Stomach (tissue), 9 donors: ENCODE measurements around the gene GRIK5. TPM values are rescaled to one million over a fixed set of nuclear protein-coding genes. Genes with fewer than 3 reads are reported as not detected.
A peak's percentile ranks its signal among the peaks of the same experiment; 100 is the strongest.

Experiments used
- DNase-seq, 2 donors: peaks; one replicate each; pipeline versions ENCODE4 v3.0.0 to v3.0.0-alpha.2; 2013 to 2019
- H3K27ac ChIP-seq, 5 donors: fragments of 200-600 bp in 4 of 5; sonication (generic) in 4 of 5; one replicate each; pipeline ENCODE4 v1.5.1; 2013 to 2019; ENCODE audit warnings: mild to moderate bottlenecking in 1 of 5, moderate library complexity in 1 of 5
- H3K27me3 ChIP-seq, 3 donors: fragments of 200-600 bp; sonication (generic); one replicate each; pipeline ENCODE4 v1.5.1; 2017 to 2019; ENCODE audit warnings: mixed run types in 1 of 3
- H3K36me3 ChIP-seq, 4 donors: fragments of 200-600 bp; sonication (generic); 1 replicate in 3 of 4; 2 replicates in 1 of 4; pipeline ENCODE4 v1.5.1; 2016 to 2019
- H3K4me1 ChIP-seq, 4 donors: fragments of 200-600 bp; sonication (generic); one replicate each; pipeline ENCODE4 v1.5.1; 2016 to 2019
- H3K4me3 ChIP-seq, 4 donors: fragments of 200-600 bp; sonication (generic) in 3 of 4; one replicate each; pipeline ENCODE4 v1.5.1; 2016 to 2019; ENCODE audit warnings: mild to moderate bottlenecking in 1 of 4
- H3K9me3 ChIP-seq, 4 donors: fragments of 200-600 bp; sonication (generic); one replicate each; pipeline ENCODE4 v1.5.1; 2016 to 2019
- EP300 ChIP-seq: sonication (generic); formaldehyde crosslinking; IDR thresholded peaks from one replicate; pipeline ENCODE4 v1.6.1; 2017; ENCODE audit warnings: antibody characterized with exemption
- POLR2A ChIP-seq, 4 donors: fragments of 450-650 bp; IDR thresholded peaks; one replicate each; pipeline ENCODE4 v1.6.1; 2016; ENCODE audit warnings: antibody characterized with exemption in 4 of 4, control low read depth in 2 of 4, mild to moderate bottlenecking in 1 of 4, moderate library complexity in 1 of 4
- POLR2AphosphoS5 ChIP-seq, 3 donors: sonication (generic); formaldehyde crosslinking; IDR thresholded peaks; one replicate each; pipeline ENCODE4 v1.6.1; 2016; ENCODE audit warnings: antibody characterized with exemption in 3 of 3
- WGBS, 5 donors: extraction: QIAGEN DNeasy Blood & Tissue Kit in 3 of 5; methylation state at CpG; one replicate each; pipeline versions ENCODE4 v1.1.5 to v1.1.7; 2013 to 2018; 5-methylcytosine and 5-hydroxymethylcytosine counted together
- intact Hi-C: fragments of 100-400 bp; cut with DNase I; formaldehyde crosslinking; loops from one replicate; pipeline ENCODE4 v1.15.1; 2023; ENCODE audit warnings: low total_unique reads
- polyA plus RNA-seq, 3 donors: library from polyadenylated mRNA; stranded (reverse); fragments of 200-250 nt; gene quantifications; one replicate each; pipeline ENCODE4 v1.2.3, GENCODE V29; 2013
- total RNA-seq, 5 donors: library from RNA; depleted of rRNA; stranded (reverse); fragments of >200 nt; gene quantifications; one replicate each; pipeline versions ENCODE4 v1.1.0 to v1.2.3, GENCODE V29; 2014 to 2016
- TF ChIP-seq, protein P1 (sequence below), 7 experiments: fragments of 450-650 bp in 4 of 7; fragments of 200-600 bp in 3 of 7; sonication (generic) in 3 of 7; IDR thresholded peaks; one replicate each; pipeline ENCODE4 v1.5.1; 2016 to 2019; ENCODE audit warnings: antibody characterized with exemption in 7 of 7, control low read depth in 2 of 7, mild to moderate bottlenecking in 1 of 7
- donor health status: healthy with polysubstance abuse.
- donor health status: Bipolar disorder and iron deficiency.
- donor health status: healthy.

The GRIK5 gene
- total and polyA plus RNA-seq, 8 donors, result 0.92 to 74.1 (median 4.2) TPM

- intact Hi-C loops, result no loop called here
- Histone ChIP-seq H3K9me3 (no peaks in the 10 kb centered on the region), H3K36me3 (peaks cover 6 to 19% (median 15%) of the 10 kb centered on the region in 4 donors), H3K27me3 (no peaks in the 10 kb centered on the region), H3K27ac (no peak overlapping the region), H3K4me3 (no peak overlapping the region), H3K4me1 (peaks cover 0 to 26% (median 4%) of the 10 kb centered on the region in 4 donors)
- peak; percentile 87 to 90 for DNase-seq
- TF ChIP-seq, protein P1, sequence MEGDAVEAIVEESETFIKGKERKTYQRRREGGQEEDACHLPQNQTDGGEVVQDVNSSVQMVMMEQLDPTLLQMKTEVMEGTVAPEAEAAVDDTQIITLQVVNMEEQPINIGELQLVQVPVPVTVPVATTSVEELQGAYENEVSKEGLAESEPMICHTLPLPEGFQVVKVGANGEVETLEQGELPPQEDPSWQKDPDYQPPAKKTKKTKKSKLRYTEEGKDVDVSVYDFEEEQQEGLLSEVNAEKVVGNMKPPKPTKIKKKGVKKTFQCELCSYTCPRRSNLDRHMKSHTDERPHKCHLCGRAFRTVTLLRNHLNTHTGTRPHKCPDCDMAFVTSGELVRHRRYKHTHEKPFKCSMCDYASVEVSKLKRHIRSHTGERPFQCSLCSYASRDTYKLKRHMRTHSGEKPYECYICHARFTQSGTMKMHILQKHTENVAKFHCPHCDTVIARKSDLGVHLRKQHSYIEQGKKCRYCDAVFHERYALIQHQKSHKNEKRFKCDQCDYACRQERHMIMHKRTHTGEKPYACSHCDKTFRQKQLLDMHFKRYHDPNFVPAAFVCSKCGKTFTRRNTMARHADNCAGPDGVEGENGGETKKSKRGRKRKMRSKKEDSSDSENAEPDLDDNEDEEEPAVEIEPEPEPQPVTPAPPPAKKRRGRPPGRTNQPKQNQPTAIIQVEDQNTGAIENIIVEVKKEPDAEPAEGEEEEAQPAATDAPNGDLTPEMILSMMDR (IDR thresholded peaks at IDR 0.05), result peak in 6 of 7 experiments; percentile 19 to 99 (median 98)
- TF ChIP-seq POLR2A (IDR thresholded peaks at IDR 0.05) (no peak), POLR2AphosphoS5 (IDR thresholded peaks at IDR 0.05) (peak in 2 of 3 donors; percentile 5 to 59), EP300 (no peak)
- 2 to 7% (median 4%) methylated on average over 12 of the region's 12 CpGs for WGBS, 5 donors
Observed at GRCh38 chr19:41951686-41952172, 118.3 kb downstream of the GRIK5 start.

Other genes starting within 250 kb of the GRIK5 start
- not detected for gene LYPD4, start 225.5 kb downstream of the GRIK5 start, total RNA-seq
- gene LYPD4, start 225.5 kb downstream of the GRIK5 start, polyA plus RNA-seq, result not detected
- not detected for gene DMRTC2, start 225.2 kb downstream of the GRIK5 start, total RNA-seq
- gene DMRTC2, start 225.2 kb downstream of the GRIK5 start, polyA plus RNA-seq, result not detected
- gene RPS19, start 210.0 kb downstream of the GRIK5 start, total RNA-seq, result 1,000 to 10,000 TPM in 3 of 5 donors, 100 to 1,000 TPM in 2; 394 to 1,489 (median 1,008) TPM
- 1,000 to 10,000 TPM; 2,818 to 4,242 (median 2,979) TPM for gene RPS19, start 210.0 kb downstream of the GRIK5 start, polyA plus RNA-seq
- gene CD79A, start 192.9 kb downstream of the GRIK5 start, total RNA-seq, result 1 to 10 TPM in 2 of 5 donors, not detected in 3; 2.4 to 3.5 TPM
- gene CD79A, start 192.9 kb downstream of the GRIK5 start, polyA plus RNA-seq, result 10 to 100 TPM in 1 of 3 donors, 1 to 10 TPM in 2; 1.5 to 18.7 (median 3.2) TPM
- 100 to 1,000 TPM in 4 of 5 donors, 10 to 100 TPM in 1; 40.8 to 329 (median 224) TPM for gene ARHGEF1, start 187.0 kb downstream of the GRIK5 start, total RNA-seq
- gene ARHGEF1, start 187.0 kb downstream of the GRIK5 start, polyA plus RNA-seq, result 100 to 1,000 TPM in 2 of 3 donors, 10 to 100 TPM in 1; 62.0 to 109 (median 106) TPM
- gene ERFL, start 141.8 kb downstream of the GRIK5 start, total RNA-seq, result not detected
- gene ERFL, start 141.8 kb downstream of the GRIK5 start, polyA plus RNA-seq, result under 1 TPM in 1 of 3 donors, not detected in 2; 0.25 TPM
- gene RABAC1, start 110.9 kb downstream of the GRIK5 start, total RNA-seq, result 100 to 1,000 TPM in 3 of 5 donors, 10 to 100 TPM in 2; 44.6 to 499 (median 114) TPM
- 100 to 1,000 TPM; 127 to 181 (median 170) TPM for gene RABAC1, start 110.9 kb downstream of the GRIK5 start, polyA plus RNA-seq
- gene ATP1A3, start 76.0 kb downstream of the GRIK5 start, total RNA-seq, result under 1 TPM in 1 of 5 donors, not detected in 4; 0.29 TPM
- gene ATP1A3, start 76.0 kb downstream of the GRIK5 start, polyA plus RNA-seq, result under 1 TPM in 2 of 3 donors, not detected in 1; 0.12 to 0.45 TPM
- 10 to 100 TPM in 2 of 5 donors, 1 to 10 TPM in 3; 4.6 to 17.0 (median 8.8) TPM for gene ZNF574, start 6.0 kb upstream of the GRIK5 start, total RNA-seq
- 1 to 10 TPM; 5.5 to 5.7 (median 5.5) TPM for gene ZNF574, start 6.0 kb upstream of the GRIK5 start, polyA plus RNA-seq
- gene POU2F2, start 62.2 kb upstream of the GRIK5 start, total RNA-seq, result 10 to 100 TPM in 2 of 5 donors, 1 to 10 TPM in 1, under 1 TPM in 2; 0.89 to 23.3 (median 3.9) TPM
- gene POU2F2, start 62.2 kb upstream of the GRIK5 start, polyA plus RNA-seq, result 1 to 10 TPM in 2 of 3 donors, under 1 TPM in 1; 0.68 to 2.7 (median 1.8) TPM
- gene DEDD2, start 147.5 kb upstream of the GRIK5 start, total RNA-seq, result 100 to 1,000 TPM in 1 of 5 donors, 10 to 100 TPM in 4; 16.7 to 195 (median 43.8) TPM
- 10 to 100 TPM; 20.8 to 35.9 (median 22.0) TPM for gene DEDD2, start 147.5 kb upstream of the GRIK5 start, polyA plus RNA-seq
- 10 to 100 TPM in 2 of 5 donors, 1 to 10 TPM in 3; 4.7 to 12.0 (median 6.8) TPM for gene ZNF526, start 150.1 kb upstream of the GRIK5 start, total RNA-seq
- gene ZNF526, start 150.1 kb upstream of the GRIK5 start, polyA plus RNA-seq, result 1 to 10 TPM; 2.4 to 3.7 (median 3.2) TPM
- 10 to 100 TPM in 4 of 5 donors, 1 to 10 TPM in 1; 5.8 to 77.2 (median 22.6) TPM for gene GSK3A, start 172.4 kb upstream of the GRIK5 start, total RNA-seq
- 10 to 100 TPM; 25.5 to 40.8 (median 35.0) TPM for gene GSK3A, start 172.4 kb upstream of the GRIK5 start, polyA plus RNA-seq
- 100 to 1,000 TPM in 1 of 5 donors, 10 to 100 TPM in 4; 11.6 to 118 (median 40.6) TPM for gene ERF, start 184.9 kb upstream of the GRIK5 start, total RNA-seq
- 10 to 100 TPM; 12.9 to 36.5 (median 16.3) TPM for gene ERF, start 184.9 kb upstream of the GRIK5 start, polyA plus RNA-seq
- gene CIC, start 199.0 kb upstream of the GRIK5 start, total RNA-seq, result 10 to 100 TPM; 19.8 to 60.3 (median 39.1) TPM
- 10 to 100 TPM; 15.4 to 31.8 (median 21.5) TPM for gene CIC, start 199.0 kb upstream of the GRIK5 start, polyA plus RNA-seq
- not detected for gene PRR19, start 231.9 kb upstream of the GRIK5 start, total RNA-seq
- gene PRR19, start 231.9 kb upstream of the GRIK5 start, polyA plus RNA-seq, result under 1 TPM in 2 of 3 donors, not detected in 1; 0.68 to 0.98 TPM
- 10 to 100 TPM in 3 of 5 donors, 1 to 10 TPM in 1, not detected in 1; 7.5 to 58.1 (median 17.9) TPM for gene PAFAH1B3, start 232.4 kb upstream of the GRIK5 start, total RNA-seq
- 10 to 100 TPM; 33.4 to 37.1 (median 34.3) TPM for gene PAFAH1B3, start 232.4 kb upstream of the GRIK5 start, polyA plus RNA-seq
- 10 to 100 TPM in 1 of 5 donors, under 1 TPM in 1, not detected in 3; 0.37 to 44.3 TPM for gene TMEM145, start 243.1 kb upstream of the GRIK5 start, total RNA-seq
- 1 to 10 TPM in 1 of 3 donors, under 1 TPM in 2; 0.50 to 1.1 (median 0.61) TPM for gene TMEM145, start 243.1 kb upstream of the GRIK5 start, polyA plus RNA-seq